ENCODE measurements around the gene IARS1.

DNA sequence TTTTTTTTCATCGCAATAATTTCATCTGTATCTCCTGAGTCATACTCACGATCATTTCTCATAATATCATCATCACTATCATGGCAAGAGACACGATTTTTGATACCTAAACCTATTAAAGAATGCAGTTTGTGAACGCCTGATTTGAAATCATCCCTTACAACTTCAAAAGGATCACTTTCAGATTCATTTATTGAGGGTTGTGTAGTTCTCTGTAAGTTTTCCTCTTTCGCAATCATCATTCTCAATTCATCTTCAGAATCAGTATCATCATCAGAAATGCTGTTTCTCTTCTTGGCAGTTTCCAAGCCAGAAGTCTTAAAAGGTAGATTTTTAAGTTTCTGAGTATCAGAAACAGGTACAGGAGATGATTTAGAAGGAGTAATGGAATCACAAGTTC is 22.0 kb upstream of the IARS1 start:
- no peak for TF ChIP-seq EZH2phosphoT487 (IDR thresholded peaks at IDR 0.05; ENCODE audit: borderline replicate concordance, low read length)
- TF ChIP-seq, protein P1, sequence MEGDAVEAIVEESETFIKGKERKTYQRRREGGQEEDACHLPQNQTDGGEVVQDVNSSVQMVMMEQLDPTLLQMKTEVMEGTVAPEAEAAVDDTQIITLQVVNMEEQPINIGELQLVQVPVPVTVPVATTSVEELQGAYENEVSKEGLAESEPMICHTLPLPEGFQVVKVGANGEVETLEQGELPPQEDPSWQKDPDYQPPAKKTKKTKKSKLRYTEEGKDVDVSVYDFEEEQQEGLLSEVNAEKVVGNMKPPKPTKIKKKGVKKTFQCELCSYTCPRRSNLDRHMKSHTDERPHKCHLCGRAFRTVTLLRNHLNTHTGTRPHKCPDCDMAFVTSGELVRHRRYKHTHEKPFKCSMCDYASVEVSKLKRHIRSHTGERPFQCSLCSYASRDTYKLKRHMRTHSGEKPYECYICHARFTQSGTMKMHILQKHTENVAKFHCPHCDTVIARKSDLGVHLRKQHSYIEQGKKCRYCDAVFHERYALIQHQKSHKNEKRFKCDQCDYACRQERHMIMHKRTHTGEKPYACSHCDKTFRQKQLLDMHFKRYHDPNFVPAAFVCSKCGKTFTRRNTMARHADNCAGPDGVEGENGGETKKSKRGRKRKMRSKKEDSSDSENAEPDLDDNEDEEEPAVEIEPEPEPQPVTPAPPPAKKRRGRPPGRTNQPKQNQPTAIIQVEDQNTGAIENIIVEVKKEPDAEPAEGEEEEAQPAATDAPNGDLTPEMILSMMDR (IDR thresholded peaks at IDR 0.05; ENCODE audit: low read depth, low read length, poor library complexity, severe bottlenecking) = no peak

Data from DOHH2 (cell line).